D721Med (cell line): Measurements from ENCODE around the gene TEC.
"Not testable (repeated sequence)": the region's sequence is repeated elsewhere in the genome, so short reads cannot be mapped to it uniquely, and the experiment has no call there.

Experiments
- DNase-seq: peaks from one replicate; pipeline ENCODE4 v3.0.0; 2011; ENCODE audit warnings: low spot score; ENCODE audit not compliant: insufficient read length
- FAIRE-seq: peaks from 2 replicates; lab custom pipeline; 2011; peaks lifted over from hg19 to GRCh38; lab: Jason Lieb, UNC
- TF ChIP-seq, protein P1 (sequence below): IDR thresholded peaks from 2 replicates; pipeline ENCODE4 v1.5.1; 2012; ENCODE audit warnings: mild to moderate bottlenecking, control low read depth; ENCODE audit not compliant: insufficient read depth; ENCODE audit errors: missing control alignments

Gene TEC

GRCh38 chr4:48268956-48269860 lies at the start of gene TEC:
TEC (minus strand) TSS chr4:48269838; CDS start chr4:48228614, 41,224 bp downstream.
- TF ChIP-seq, protein P1, sequence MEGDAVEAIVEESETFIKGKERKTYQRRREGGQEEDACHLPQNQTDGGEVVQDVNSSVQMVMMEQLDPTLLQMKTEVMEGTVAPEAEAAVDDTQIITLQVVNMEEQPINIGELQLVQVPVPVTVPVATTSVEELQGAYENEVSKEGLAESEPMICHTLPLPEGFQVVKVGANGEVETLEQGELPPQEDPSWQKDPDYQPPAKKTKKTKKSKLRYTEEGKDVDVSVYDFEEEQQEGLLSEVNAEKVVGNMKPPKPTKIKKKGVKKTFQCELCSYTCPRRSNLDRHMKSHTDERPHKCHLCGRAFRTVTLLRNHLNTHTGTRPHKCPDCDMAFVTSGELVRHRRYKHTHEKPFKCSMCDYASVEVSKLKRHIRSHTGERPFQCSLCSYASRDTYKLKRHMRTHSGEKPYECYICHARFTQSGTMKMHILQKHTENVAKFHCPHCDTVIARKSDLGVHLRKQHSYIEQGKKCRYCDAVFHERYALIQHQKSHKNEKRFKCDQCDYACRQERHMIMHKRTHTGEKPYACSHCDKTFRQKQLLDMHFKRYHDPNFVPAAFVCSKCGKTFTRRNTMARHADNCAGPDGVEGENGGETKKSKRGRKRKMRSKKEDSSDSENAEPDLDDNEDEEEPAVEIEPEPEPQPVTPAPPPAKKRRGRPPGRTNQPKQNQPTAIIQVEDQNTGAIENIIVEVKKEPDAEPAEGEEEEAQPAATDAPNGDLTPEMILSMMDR: no peak
- peak; percentile 27 for DNase-seq
- no peak for FAIRE-seq

DNA sequence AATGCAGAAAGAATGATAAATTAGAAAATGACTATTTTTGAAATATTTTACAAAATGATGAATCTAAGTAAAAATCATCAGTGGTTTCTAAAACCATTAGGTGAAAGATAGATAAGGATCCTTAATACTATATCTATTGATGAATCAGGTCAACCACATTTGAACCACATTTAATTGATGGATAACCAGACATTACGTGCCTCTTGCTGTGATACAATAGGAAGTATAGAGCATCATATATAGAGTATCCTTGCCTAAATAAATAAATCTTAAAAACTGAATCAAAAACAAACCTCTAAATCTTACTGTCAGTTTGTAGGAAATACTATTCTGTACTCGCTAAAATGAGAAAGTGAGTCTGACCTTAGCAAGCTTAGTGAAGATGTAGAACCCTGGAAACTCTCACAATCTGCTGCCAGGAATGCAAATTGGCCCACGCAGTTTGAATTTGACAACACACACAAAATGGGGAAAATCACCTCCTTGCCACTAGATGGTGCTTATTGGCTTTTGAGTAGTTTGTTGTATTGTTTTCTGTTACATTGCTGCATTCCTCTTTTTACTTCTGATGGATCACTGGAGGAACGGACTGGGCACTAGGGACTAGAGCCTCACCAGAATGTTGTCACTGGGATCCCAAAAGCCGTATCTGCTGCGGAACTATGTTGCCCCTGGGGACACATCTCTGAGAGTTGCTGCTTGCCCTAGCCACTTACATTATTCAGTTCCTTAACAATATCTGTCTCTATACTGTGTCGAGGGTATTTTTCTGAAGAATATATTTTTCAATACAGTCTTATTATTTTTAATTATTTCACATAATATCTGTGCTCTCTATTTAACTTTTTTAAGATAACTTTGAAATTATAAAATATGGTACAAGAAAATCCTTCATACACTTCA lies 46.3 kb upstream of the TEC start:
- FAIRE-seq: peak; percentile 46
- TF ChIP-seq, protein P1: peak; percentile 65
- DNase-seq: no peak

- FAIRE-seq, DNase-seq: not testable (repeated sequence)
Observed at GRCh38 chr4:48314746-48315145, 45.1 kb upstream of the TEC start.

GRCh38 chr4:48311896-48312295 lies 42.3 kb upstream of the TEC start:
- FAIRE-seq: no peak
- TF ChIP-seq, protein P1: no peak

GRCh38 chr4:48308901-48309300 lies 39.3 kb upstream of the TEC start:
- DNase-seq (no peak), FAIRE-seq (no peak)
- TF ChIP-seq, protein P1: no peak

More at GRCh38 chr4:48311896-48312295, 42.3 kb upstream of the TEC start:
- DNase-seq: no peak

DNA sequence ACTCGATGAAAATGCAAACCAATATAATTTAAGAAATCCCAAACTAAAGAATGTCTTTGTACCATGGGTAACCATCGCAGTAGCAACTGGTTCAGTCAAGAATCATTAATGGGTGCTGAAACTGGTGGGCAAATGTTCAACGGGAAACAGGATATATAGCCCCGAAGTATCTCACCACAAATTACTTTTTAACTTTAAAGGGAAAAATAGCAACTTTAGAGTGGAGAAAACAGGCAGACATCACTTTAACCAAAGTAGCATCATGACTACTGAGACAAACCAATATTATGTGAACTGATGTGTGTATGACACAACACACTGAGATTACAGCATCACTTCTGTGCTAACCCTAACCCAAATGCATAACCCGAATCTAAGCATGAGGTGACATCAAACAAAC lies 37.9 kb upstream of the TEC start:
- no peak for DNase-seq
- TF ChIP-seq, protein P1: no peak
- no peak for FAIRE-seq

DNA sequence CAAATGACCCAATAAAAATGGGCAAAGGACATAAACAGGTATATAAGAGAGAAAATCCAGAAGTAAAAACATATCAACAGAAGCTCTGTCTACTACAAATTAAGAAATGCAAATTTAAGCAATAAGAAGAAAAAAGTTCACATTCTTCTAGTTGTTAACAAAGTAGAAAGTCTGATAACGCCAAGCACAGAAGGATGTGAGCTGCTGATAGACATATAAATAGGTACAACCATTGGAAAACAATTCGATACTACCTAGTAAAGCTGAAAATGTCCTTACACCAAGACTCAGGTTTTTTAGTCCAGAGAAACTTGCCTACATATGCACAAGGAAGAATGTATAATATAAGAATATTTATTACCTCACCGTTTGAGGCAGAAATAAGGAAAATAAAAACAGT lies 35.9 kb upstream of the TEC start:
- no peak for FAIRE-seq
- DNase-seq: no peak
- TF ChIP-seq, protein P1: no peak
